H1 (cell line): ENCODE measurements around the gene GSG1L. TPM values are rescaled to one million over a fixed set of nuclear protein-coding genes. Genes with fewer than 3 reads are reported as not detected.
A peak's percentile ranks its signal among the peaks of the same experiment; 100 is the strongest.

Experiments used
- CTCF ChIA-PET: fragments of 300-600 bp; sonication (Branson Sonifier 250); formaldehyde crosslinking; loops from one replicate; lab custom pipeline; 2021; ENCODE audit not compliant: partially characterized antibody; lab: Charles Lee
- POLR2A ChIA-PET: fragments of 300-600 bp; sonication (Branson Sonifier 250); formaldehyde crosslinking; loops from one replicate; lab custom pipeline; 2021; ENCODE audit warnings: inconsistent platforms; ENCODE audit not compliant: partially characterized antibody; lab: Charles Lee
- DNase-seq, 2 experiments: peaks; one replicate each; pipeline versions ENCODE4 v3.0.0 to v3.0.0-alpha.2; 2010 to 2022; ENCODE audit warnings: low spot score in 2 of 2, low read depth in 1 of 2, mixed read lengths in 1 of 2
- FAIRE-seq: peaks from 2 replicates; lab custom pipeline; 2011; peaks lifted over from hg19 to GRCh38; lab: Jason Lieb, UNC
- H2AFZ ChIP-seq: 2 replicates; pipeline ENCODE4 v1.8.1; 2012; ENCODE audit warnings: low read length, inconsistent platforms
- H2AK5ac ChIP-seq: 2 replicates; pipeline ENCODE4 v1.6.1; 2013; ENCODE audit warnings: low read depth, low read length
- H2BK120ac ChIP-seq: replicated peaks from 2 replicates; pipeline ENCODE3; 2013; ENCODE audit warnings: low read depth, low read length, inconsistent platforms
- H2BK12ac ChIP-seq: 2 replicates; pipeline ENCODE4 v1.6.1; 2013; ENCODE audit warnings: low read depth, low read length
- H2BK15ac ChIP-seq: 2 replicates; pipeline ENCODE4 v1.6.1; 2013; ENCODE audit warnings: low read length
- H2BK20ac ChIP-seq: 2 replicates; pipeline ENCODE4 v1.6.1; 2013; ENCODE audit warnings: low read length
- H2BK5ac ChIP-seq: 2 replicates; pipeline ENCODE4 v1.6.1; 2013; ENCODE audit warnings: low read depth, low read length
- H3K14ac ChIP-seq: 2 replicates; pipeline ENCODE4 v1.6.1; 2013; ENCODE audit warnings: inconsistent platforms; ENCODE audit not compliant: insufficient read length
- H3K18ac ChIP-seq: 2 replicates; pipeline ENCODE4 v1.6.1; 2013; ENCODE audit warnings: low read length; ENCODE audit errors: extremely low read depth
- H3K23ac ChIP-seq: 2 replicates; pipeline ENCODE4 v1.6.1; 2013; ENCODE audit warnings: inconsistent platforms; ENCODE audit not compliant: insufficient read length
- H3K23me2 ChIP-seq: 2 replicates; pipeline ENCODE4 v1.6.1; 2013; ENCODE audit warnings: low read depth, low read length
- H3K27ac ChIP-seq: 2 replicates; pipeline ENCODE4 v1.6.1; 2011; ENCODE audit warnings: low read depth, low read length, inconsistent platforms
- H3K27me3 ChIP-seq, 4 experiments: replicated peaks in 1 of 4; 1 replicate in 1 of 4; 2 replicates in 3 of 4; pipeline versions ENCODE4 v1.6.1 to v1.8.1; 2011 to 2013; ENCODE audit warnings: low read length in 3 of 4, mild to moderate bottlenecking in 3 of 4, inconsistent platforms in 2 of 4, mixed read lengths in 2 of 4, moderate library complexity in 1 of 4; ENCODE audit not compliant: control insufficient read depth in 3 of 4, insufficient read depth in 3 of 4; ENCODE audit errors: extremely low read depth in 1 of 4
- H3K36me3 ChIP-seq, 4 experiments: 2 replicates each; pipeline versions ENCODE4 v1.6.1 to v1.8.1; 2011 to 2013; ENCODE audit warnings: mild to moderate bottlenecking in 4 of 4, low read length in 3 of 4, moderate library complexity in 2 of 4, control low read depth in 1 of 4, inconsistent platforms in 1 of 4; ENCODE audit not compliant: insufficient read depth in 4 of 4, control insufficient read depth in 2 of 4
- H3K4ac ChIP-seq: replicated peaks from 2 replicates; pipeline ENCODE3; 2013; ENCODE audit warnings: low read length, low read depth, mixed read lengths, inconsistent platforms; ENCODE audit not compliant: insufficient read length
- H3K4me1 ChIP-seq, 4 experiments: replicated peaks in 1 of 4; 1 replicate in 1 of 4; 2 replicates in 3 of 4; pipeline versions ENCODE4 v1.6.1 to v1.8.1; 2011 to 2013; ENCODE audit warnings: low read length in 3 of 4, inconsistent platforms in 2 of 4, mixed read lengths in 1 of 4; ENCODE audit not compliant: insufficient read depth in 4 of 4, control insufficient read depth in 3 of 4
- H3K4me2 ChIP-seq, 2 experiments: 2 replicates each; pipeline versions ENCODE4 v1.6.1 to v1.8.1; 2011 to 2013; ENCODE audit warnings: low read depth in 2 of 2, low read length in 2 of 2, control low read depth in 1 of 2, inconsistent platforms in 1 of 2, mild to moderate bottlenecking in 1 of 2; ENCODE audit not compliant: insufficient read depth in 1 of 2
- H3K4me3 ChIP-seq, 4 experiments: fragments of 200-600, 300-600 bp in 1 of 4; sonication (generic), shearing (Covaris generic), sonication (Bioruptor Twin) in 1 of 4; 2 replicates each; pipeline versions ENCODE4 v1.5.1 to v1.8.1; 2011 to 2016; ENCODE audit warnings: low read length in 4 of 4, low read depth in 3 of 4, control low read depth in 2 of 4, inconsistent platforms in 2 of 4, mild to moderate bottlenecking in 2 of 4, mixed read lengths in 1 of 4, moderate library complexity in 1 of 4; ENCODE audit not compliant: insufficient read depth in 2 of 4; ENCODE audit errors: extremely low read depth in 1 of 4
- H3K56ac ChIP-seq: replicated peaks from 2 replicates; pipeline ENCODE3; 2013; ENCODE audit warnings: low read depth, mild to moderate bottlenecking, mixed read lengths, low read length, inconsistent platforms; ENCODE audit not compliant: insufficient read length
- H3K79me1 ChIP-seq: 2 replicates; pipeline ENCODE4 v1.6.1; 2013; ENCODE audit warnings: low read depth, low read length, control low read depth
- H3K79me2 ChIP-seq, 2 experiments: 2 replicates each; pipeline versions ENCODE4 v1.6.1 to v1.8.1; 2012 to 2013; ENCODE audit warnings: low read length in 2 of 2, mild to moderate bottlenecking in 2 of 2, inconsistent platforms in 1 of 2; ENCODE audit not compliant: insufficient read depth in 2 of 2, control insufficient read depth in 1 of 2
- H3K9ac ChIP-seq, 4 experiments: replicated peaks in 1 of 4; 1 replicate in 1 of 4; 2 replicates in 3 of 4; pipeline versions ENCODE4 v1.6.1 to v1.8.1; 2011 to 2013; ENCODE audit warnings: low read depth in 3 of 4, low read length in 3 of 4, control low read depth in 2 of 4, mild to moderate bottlenecking in 2 of 4, moderate library complexity in 2 of 4, inconsistent platforms in 1 of 4; ENCODE audit errors: extremely low read depth in 1 of 4
- H3K9me3 ChIP-seq, 2 experiments: 2 replicates each; pipeline versions ENCODE4 v1.6.1 to v1.8.1; 2012 to 2013; ENCODE audit warnings: mild to moderate bottlenecking in 2 of 2, moderate library complexity in 2 of 2, control low read depth in 1 of 2, inconsistent platforms in 1 of 2, low read depth in 1 of 2, low read length in 1 of 2, mixed read lengths in 1 of 2; ENCODE audit not compliant: insufficient read depth in 2 of 2
- H4K20me1 ChIP-seq, 2 experiments: replicated peaks in 1 of 2; 2 replicates each; pipeline versions ENCODE3 to v1.8.1; 2011 to 2013; ENCODE audit warnings: inconsistent platforms in 2 of 2, low read length in 2 of 2, mild to moderate bottlenecking in 1 of 2; ENCODE audit not compliant: insufficient read depth in 2 of 2, control insufficient read depth in 1 of 2
- H4K5ac ChIP-seq: 2 replicates; pipeline ENCODE4 v1.6.1; 2013; ENCODE audit warnings: low read length, low read depth, mixed read lengths, inconsistent platforms; ENCODE audit not compliant: insufficient read length
- H4K8ac ChIP-seq: 2 replicates; pipeline ENCODE4 v1.8.0; 2013; ENCODE audit warnings: mild to moderate bottlenecking, moderate library complexity, low read length, inconsistent platforms; ENCODE audit not compliant: insufficient read depth; ENCODE audit errors: extremely low read depth
- H4K91ac ChIP-seq: replicated peaks from 2 replicates; pipeline ENCODE3; 2013; ENCODE audit warnings: low read length, mixed read lengths, inconsistent platforms; ENCODE audit not compliant: insufficient read length
- ATF3 ChIP-seq: IDR thresholded peaks from 2 replicates; pipeline ENCODE4 v1.6.1; 2011; ENCODE audit warnings: low read depth, mild to moderate bottlenecking, low read length; ENCODE audit not compliant: insufficient read depth
- CREB1 ChIP-seq: IDR thresholded peaks from 2 replicates; pipeline ENCODE4 v1.6.1; 2012; ENCODE audit warnings: inconsistent platforms
- CTCF ChIP-seq, 3 experiments: IDR thresholded peaks; 1 replicate in 2 of 3; 2 replicates in 1 of 3; pipeline versions ENCODE4 v1.5.1 to v1.6.1; 2011; ENCODE audit warnings: low read length in 3 of 3, mild to moderate bottlenecking in 3 of 3, inconsistent platforms in 2 of 3, low read depth in 1 of 3, moderate library complexity in 1 of 3; ENCODE audit not compliant: insufficient read depth in 1 of 3; ENCODE audit errors: control extremely low read depth in 1 of 3
- EGR1 ChIP-seq: IDR thresholded peaks from 2 replicates; pipeline ENCODE4 v1.6.1; 2011; ENCODE audit warnings: low read depth, low read length, borderline replicate concordance
- FOSL1 ChIP-seq: IDR thresholded peaks from 2 replicates; pipeline ENCODE4 v1.6.1; 2011; ENCODE audit warnings: mild to moderate bottlenecking, low read depth, low read length, moderate library complexity; ENCODE audit not compliant: insufficient read depth
- GTF2F1 ChIP-seq: IDR thresholded peaks from 2 replicates; pipeline ENCODE4 v1.6.1; 2012; ENCODE audit warnings: low read depth, low read length, improper control_type of control experiment, borderline replicate concordance
- KDM1A ChIP-seq: fragments of 200-600, 300-600 bp; sonication (generic); IDR thresholded peaks from 2 replicates; pipeline ENCODE4 v1.7.1; 2016; ENCODE audit warnings: mild to moderate bottlenecking, low read length, borderline replicate concordance
- SIX5 ChIP-seq: IDR thresholded peaks from 2 replicates; pipeline ENCODE4 v1.6.1; 2011; ENCODE audit warnings: mild to moderate bottlenecking, low read depth, low read length
- SP4 ChIP-seq: IDR thresholded peaks from 2 replicates; pipeline ENCODE4 v1.6.1; 2012; ENCODE audit warnings: low read length, inconsistent platforms
- WGBS, 2 experiments: shearing (Covaris generic) in 1 of 2; methylation state at CpG; one replicate each; pipeline versions ENCODE4 v1.1.6 to v1.1.7; 2013 to 2015; ENCODE audit warnings: low lambda C conversion rate in 2 of 2, mixed read lengths in 2 of 2, inconsistent platforms in 1 of 2, low coverage in 1 of 2, missing lambda C conversion rate in 1 of 2; ENCODE audit not compliant: insufficient replicate concordance in 2 of 2, insufficient coverage in 1 of 2, insufficient read length in 1 of 2; ENCODE audit errors: extremely low coverage in 1 of 2, missing lambda C conversion rate in 1 of 2; 5-methylcytosine and 5-hydroxymethylcytosine counted together
- polyA plus RNA-seq, 7 experiments: library from polyadenylated mRNA; depleted of rRNA in 3 of 7; stranded (reverse) in 5 of 7; unstranded in 2 of 7; fragments of >200 nt in 5 of 7; fragments of 200-250 nt in 2 of 7; gene quantifications; 1 replicate in 5 of 7; 2 replicates in 1 of 7; 4 replicates in 1 of 7; pipeline versions ENCODE4 v1.2.1 to v1.2.3, GENCODE V29; 2011 to 2013; ENCODE audit warnings: missing spikeins in 2 of 7, mixed read lengths in 2 of 7
- total RNA-seq: library from RNA; stranded (reverse); fragmentation: NEBNext Ultra II Directional; extraction: Animal tissue kit (Norgen Biotek cat#: 25700); gene quantifications from 2 replicates; pipeline ENCODE4 v1.2.1, GENCODE V29; 2021

The GSG1L gene
- total and polyA plus RNA-seq, 2 of the 8 experiments (the other 6 are each of a cell fraction or from before 2014, with no cell fraction given) = 0.71 to 1.1 TPM

GRCh38 chr16:27803775-27804549 lies 259.6 kb downstream of the GSG1L start:
- H3K79me2 ChIP-seq = no peaks in the 10 kb centered on the region
- no peak for TF ChIP-seq EGR1
- no peak for TF ChIP-seq KDM1A
- no peak for TF ChIP-seq SP4
- TF ChIP-seq CTCF (IDR thresholded peaks at IDR 0.05; ENCODE audit: control extremely low read depth in 1 of 3, insufficient read depth in 1 of 3, low read depth in 1 of 3, low read length in 3 of 3) = no peak
- no peak for TF ChIP-seq SIX5
- TF ChIP-seq CREB1 = no peak
- no peak for TF ChIP-seq ATF3
- no peak for TF ChIP-seq FOSL1
- TF ChIP-seq GTF2F1 = no peak
- TF ChIP-seq, all 59 proteins: peak for 0
- Histone ChIP-seq H4K8ac (no peak overlapping the region; the same call in 1 of the 2 replicates), H2AK5ac (no peak overlapping the region), H4K5ac (no peak overlapping the region), H2BK15ac (peak overlapping the region; percentile 92; the same call in 1 of the 2 replicates), H3K23ac (no peak overlapping the region), H2BK12ac (peak overlapping the region; percentile 87; the same call in 1 of the 2 replicates), H3K4ac (no peak overlapping the region), H3K4me3 (peak overlapping the region; percentile 17 to 48 (median 25); a peak in 6 of 8 replicates), H3K14ac (no peak overlapping the region), H3K27ac (no peak overlapping the region), H3K27me3 (no peaks in the 10 kb centered on the region; a peak in 1 of 7 replicates), H3K9ac (no peak overlapping the region), H3K23me2 (peaks cover 6% of the 10 kb centered on the region), H3K18ac (peak overlapping the region; percentile 90), H3K36me3 (no peaks in the 10 kb centered on the region), H3K79me1 (no peaks in the 10 kb centered on the region), H4K91ac (peak overlapping the region; percentile 22), H2BK20ac (0 out of 2 replicates have a peak overlapping the region, but pooled peaks have one; percentile 43), H2BK5ac (peak overlapping the region; percentile 66; the same call in 1 of the 2 replicates), H3K9me3 (no peaks in the 10 kb centered on the region), H3K4me2 (peak overlapping the region; percentile 67 to 73), H3K56ac (no peak overlapping the region), H2AFZ (peak overlapping the region; percentile 68), H4K20me1 (no peaks in the 10 kb centered on the region), H2BK120ac (no peak overlapping the region), H3K4me1 (peaks cover 0 to 4% (median 1%) of the 10 kb centered on the region in 4 experiments; a peak in 5 of 7 replicates)
- WGBS, 2 experiments = 36 to 100% methylated on average over 1 to 9 of the region's 10 CpGs
- DNase-seq = no peak
- ChIA-PET POLR2A (interaction anchor here (0.8 kb wide), 1 partner anchor 41 kb away, joined by 3 read pairs; no protein-coding TSS in a partner anchor), CTCF (interaction anchor here (0.7 to 1.7 kb wide), 4 partner anchors 12 to 161 kb away, joined by 3 to 4 read pairs (median 3); no protein-coding TSS in a partner anchor)
- no peak for FAIRE-seq
